ENCODE data around the gene PTTG1. TPM values are rescaled to one million over a fixed set of nuclear protein-coding genes. Genes with fewer than 3 reads are reported as not detected.

The PTTG1 gene
- total and polyA plus RNA-seq, 9 of the 15 experiments (the other 6 are each of a cell fraction or from before 2014, with no cell fraction given), result 193 to 1,088 (median 349) TPM

- Histone ChIP-seq H3K27ac (ENCODE audit: extremely low read depth, low read depth, low read length) (no peak overlapping the region), H3K27me3 (ENCODE audit: control insufficient read depth in 2 of 2, insufficient read depth in 2 of 2, low read length in 2 of 2) (peaks cover 7 to 10% of the 10 kb centered on the region in 2 experiments; a peak in 4 of 5 replicates), H3K79me2 (ENCODE audit: control insufficient read depth, insufficient read depth, low read length) (no peaks in the 10 kb centered on the region), H3K4me3 (no peak overlapping the region), H3K9me1 (ENCODE audit: control insufficient read depth, insufficient read depth, low read length) (no peaks in the 10 kb centered on the region), H3K9ac (ENCODE audit: insufficient read depth in 1 of 2, low read depth in 2 of 2, low read length in 2 of 2) (no peak overlapping the region), H2AFZ (ENCODE audit: low read depth, low read length) (no peak overlapping the region), H3K4me1 (replicated peaks in 1 of 2; ENCODE audit: control insufficient read depth in 2 of 2, insufficient read depth in 2 of 2, low read length in 2 of 2) (peaks cover 0 to 4% of the 10 kb centered on the region in 2 experiments; a peak in 1 of 5 replicates), H4K20me1 (replicated peaks; ENCODE audit: control insufficient read depth, insufficient read depth, low read length) (no peaks in the 10 kb centered on the region), H3K9me3 (replicated peaks; ENCODE audit: control insufficient read depth, insufficient read depth, low read depth, low read length) (no peaks in the 10 kb centered on the region), H3K36me3 (ENCODE audit: control insufficient read depth, insufficient read depth, low read length) (no peaks in the 10 kb centered on the region), H3K4me2 (ENCODE audit: insufficient read depth, low read length) (no peak overlapping the region)
- ATAC-seq (no peak), FAIRE-seq (no peak), DNase-seq (ENCODE audit: extremely low read depth in 1 of 4, low spot score in 3 of 4) (no peak)
- ChIA-PET POLR2A (no interaction called here), CTCF (ENCODE audit: low intra/inter-chr PET ratio) (no interaction called here)
- WGBS (ENCODE audit: insufficient coverage, low coverage, missing lambda C conversion rate), result 4% methylated on average over 3 of the region's 3 CpGs
- TF ChIP-seq ZEB2 (IDR thresholded peaks at IDR 0.05) (no peak), CBX2 (IDR thresholded peaks at IDR 0.05; ENCODE audit: insufficient read depth, low read length, poor library complexity, severe bottlenecking) (no peak), SOX6 (IDR thresholded peaks at IDR 0.05) (no peak), ZNF316 (IDR thresholded peaks at IDR 0.05) (no peak), SREBF1 (IDR thresholded peaks at IDR 0.05; ENCODE audit: borderline replicate concordance, low read depth, low read length) (no peak), EHMT2 (IDR thresholded peaks at IDR 0.05) (no peak), PYGO2 (tag; IDR thresholded peaks at IDR 0.05) (no peak), NFATC3 (IDR thresholded peaks at IDR 0.05) (no peak)
- intact Hi-C loops (cut with micrococcal nuclease), result no loop called here
- in situ Hi-C loops (cut with MboI), result no loop called here
- BruUV-seq (replicated peaks), result no TSS peak
Observed at GRCh38 chr5:160468363-160468975, 46.8 kb downstream of the PTTG1 start.

Measured in K562 (cell line).